ENCODE results near the gene IFT43. TPM values are rescaled to one million over a fixed set of nuclear protein-coding genes. Genes with fewer than 3 reads are reported as not detected.

Gene IFT43
- total and polyA plus RNA-seq, 9 donors, result 14.2 to 48.8 (median 30.2) TPM

DNA sequence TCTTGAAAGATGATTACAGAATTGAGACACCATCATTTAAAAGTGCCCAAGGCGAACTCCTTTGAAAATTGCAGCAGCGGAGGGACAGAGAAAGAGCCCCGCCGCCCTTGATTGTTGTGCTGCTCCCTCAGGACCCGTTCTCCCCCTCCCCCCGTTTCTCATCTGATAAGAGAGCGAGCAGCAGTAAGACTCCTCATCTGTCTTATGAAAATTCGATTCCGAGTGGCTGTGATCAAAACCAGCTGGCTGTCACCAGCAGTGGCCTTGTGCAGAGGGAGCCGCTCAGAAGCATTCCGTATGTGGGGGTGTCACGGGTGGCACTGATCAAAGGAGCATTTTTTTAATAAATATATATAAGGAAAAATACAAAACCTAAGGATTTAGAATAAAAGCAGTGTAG, 88.2 kb downstream of the IFT43 start:
- intact Hi-C loops (cut with DNase I), result no loop called here
- DNase-seq, result no peak
- no peaks in the 10 kb centered on the region for H3K4me1 ChIP-seq (ENCODE audit: insufficient read depth)
- WGBS, 3 donors, result 56 to 70% (median 61%) methylated on average over 12 of the region's 12 CpGs
- H3K4me3 ChIP-seq, result no peak overlapping the region
- no peaks in the 10 kb centered on the region for H3K27me3 ChIP-seq
- H3K9me3 ChIP-seq, result no peaks in the 10 kb centered on the region
- no peaks in the 10 kb centered on the region for H3K36me3 ChIP-seq
- TF ChIP-seq, protein P1, sequence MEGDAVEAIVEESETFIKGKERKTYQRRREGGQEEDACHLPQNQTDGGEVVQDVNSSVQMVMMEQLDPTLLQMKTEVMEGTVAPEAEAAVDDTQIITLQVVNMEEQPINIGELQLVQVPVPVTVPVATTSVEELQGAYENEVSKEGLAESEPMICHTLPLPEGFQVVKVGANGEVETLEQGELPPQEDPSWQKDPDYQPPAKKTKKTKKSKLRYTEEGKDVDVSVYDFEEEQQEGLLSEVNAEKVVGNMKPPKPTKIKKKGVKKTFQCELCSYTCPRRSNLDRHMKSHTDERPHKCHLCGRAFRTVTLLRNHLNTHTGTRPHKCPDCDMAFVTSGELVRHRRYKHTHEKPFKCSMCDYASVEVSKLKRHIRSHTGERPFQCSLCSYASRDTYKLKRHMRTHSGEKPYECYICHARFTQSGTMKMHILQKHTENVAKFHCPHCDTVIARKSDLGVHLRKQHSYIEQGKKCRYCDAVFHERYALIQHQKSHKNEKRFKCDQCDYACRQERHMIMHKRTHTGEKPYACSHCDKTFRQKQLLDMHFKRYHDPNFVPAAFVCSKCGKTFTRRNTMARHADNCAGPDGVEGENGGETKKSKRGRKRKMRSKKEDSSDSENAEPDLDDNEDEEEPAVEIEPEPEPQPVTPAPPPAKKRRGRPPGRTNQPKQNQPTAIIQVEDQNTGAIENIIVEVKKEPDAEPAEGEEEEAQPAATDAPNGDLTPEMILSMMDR (IDR thresholded peaks at IDR 0.05), result no peak
- TF ChIP-seq EP300 (IDR thresholded peaks at IDR 0.05) (no peak), POLR2A (IDR thresholded peaks at IDR 0.05) (no peak)
- no peak overlapping the region for H3K27ac ChIP-seq

DNA sequence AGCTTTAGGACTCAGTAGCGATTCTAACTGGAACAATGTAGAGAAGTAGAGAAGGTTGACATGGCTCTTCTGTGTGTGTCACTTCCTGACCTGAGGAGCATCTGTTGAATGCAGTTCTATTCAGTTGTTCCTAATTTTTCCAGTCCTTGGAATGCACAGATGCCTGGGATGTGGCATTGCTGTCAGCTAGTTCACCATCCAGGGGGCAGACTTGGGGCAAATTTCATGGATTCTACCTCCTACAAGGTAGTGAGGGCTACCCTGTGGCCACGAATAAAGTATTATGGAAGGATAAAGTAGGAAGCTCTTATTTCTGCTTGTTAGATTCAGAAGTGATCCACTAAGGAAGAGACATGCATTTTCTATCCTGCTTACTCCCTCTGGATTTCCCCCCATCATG, 91.8 kb downstream of the IFT43 start:
- no peak overlapping the region for H3K4me3 ChIP-seq
- intact Hi-C loops (cut with DNase I), result no loop called here
- H3K9me3 ChIP-seq, result no peaks in the 10 kb centered on the region
- whole genome bisulfite sequencing, 3 donors, result 90 to 94% (median 92%) methylated on average over 2 of the region's 2 CpGs
- H3K36me3 ChIP-seq, result no peaks in the 10 kb centered on the region
- H3K27me3 ChIP-seq, result no peaks in the 10 kb centered on the region
- H3K4me1 ChIP-seq (ENCODE audit: insufficient read depth), result no peaks in the 10 kb centered on the region
- no peak overlapping the region for H3K27ac ChIP-seq
- TF ChIP-seq, protein P1 (IDR thresholded peaks at IDR 0.05), result no peak
- TF ChIP-seq POLR2A (IDR thresholded peaks at IDR 0.05) (no peak), EP300 (IDR thresholded peaks at IDR 0.05) (no peak)
- DNase-seq, result no peak

DNA sequence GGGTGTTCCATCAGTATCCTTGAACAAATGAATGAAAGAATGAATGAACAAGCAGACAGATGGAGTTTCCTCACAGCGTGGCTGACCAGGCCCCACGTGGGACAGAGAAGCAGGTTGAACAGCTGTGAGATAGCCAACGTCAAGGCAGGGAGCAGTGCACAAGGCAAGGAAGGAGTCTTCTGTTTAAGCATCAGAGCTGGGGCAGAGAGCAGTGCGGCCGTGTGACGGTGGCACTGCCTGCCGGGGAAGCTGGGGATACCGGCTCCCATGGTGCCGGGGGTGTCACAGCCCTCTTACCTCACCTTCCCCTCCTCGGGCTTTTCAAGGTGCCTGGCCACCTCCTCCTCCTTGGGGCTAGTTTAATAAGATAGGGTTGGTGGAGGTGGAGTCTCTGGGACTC, 92.9 kb downstream of the IFT43 start:
- no peak overlapping the region for H3K4me3 ChIP-seq
- no peak for DNase-seq
- H3K9me3 ChIP-seq, result no peaks in the 10 kb centered on the region
- intact Hi-C loops (cut with DNase I), result no loop called here
- WGBS, 3 donors, result 85 to 92% (median 87%) methylated on average over 10 of the region's 10 CpGs
- H3K36me3 ChIP-seq, result no peaks in the 10 kb centered on the region
- no peaks in the 10 kb centered on the region for H3K4me1 ChIP-seq (ENCODE audit: insufficient read depth)
- H3K27me3 ChIP-seq, result no peaks in the 10 kb centered on the region
- TF ChIP-seq, protein P1 (IDR thresholded peaks at IDR 0.05), result no peak
- TF ChIP-seq POLR2A (IDR thresholded peaks at IDR 0.05) (no peak), EP300 (IDR thresholded peaks at IDR 0.05) (no peak)
- H3K27ac ChIP-seq, result no peak overlapping the region

DNA sequence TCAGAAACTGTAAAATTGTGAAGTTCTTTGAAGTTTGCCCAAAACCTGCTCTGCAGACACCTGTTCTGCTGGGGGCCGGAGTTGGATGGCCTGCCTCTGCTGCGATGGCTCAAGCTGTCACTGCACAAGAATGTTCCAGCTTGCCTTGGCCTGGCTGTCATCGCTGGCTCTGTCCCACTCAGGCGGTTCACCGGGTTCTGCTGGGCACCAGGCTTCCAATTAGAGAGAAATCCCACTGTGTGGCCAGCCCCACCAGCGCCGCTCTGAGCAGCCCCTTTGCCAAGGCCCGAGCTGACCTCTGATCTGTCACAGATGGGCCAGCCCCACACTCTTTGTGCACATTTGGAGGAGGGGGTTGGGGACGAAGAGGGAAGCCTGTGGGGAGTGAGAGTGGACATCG, 94.5 kb downstream of the IFT43 start:
- Histone ChIP-seq H3K36me3 (no peaks in the 10 kb centered on the region), H3K27me3 (no peaks in the 10 kb centered on the region), H3K4me1 (ENCODE audit: insufficient read depth) (no peaks in the 10 kb centered on the region), H3K4me3 (no peak overlapping the region), H3K27ac (no peak overlapping the region), H3K9me3 (no peaks in the 10 kb centered on the region)
- TF ChIP-seq, protein P1 (IDR thresholded peaks at IDR 0.05), result no peak
- TF ChIP-seq POLR2A (IDR thresholded peaks at IDR 0.05) (no peak), EP300 (IDR thresholded peaks at IDR 0.05) (no peak)
- 79 to 86% (median 81%) methylated on average over 10 of the region's 10 CpGs for WGBS, 3 donors
- intact Hi-C loops (cut with DNase I), result no loop called here
- no peak for DNase-seq

DNA sequence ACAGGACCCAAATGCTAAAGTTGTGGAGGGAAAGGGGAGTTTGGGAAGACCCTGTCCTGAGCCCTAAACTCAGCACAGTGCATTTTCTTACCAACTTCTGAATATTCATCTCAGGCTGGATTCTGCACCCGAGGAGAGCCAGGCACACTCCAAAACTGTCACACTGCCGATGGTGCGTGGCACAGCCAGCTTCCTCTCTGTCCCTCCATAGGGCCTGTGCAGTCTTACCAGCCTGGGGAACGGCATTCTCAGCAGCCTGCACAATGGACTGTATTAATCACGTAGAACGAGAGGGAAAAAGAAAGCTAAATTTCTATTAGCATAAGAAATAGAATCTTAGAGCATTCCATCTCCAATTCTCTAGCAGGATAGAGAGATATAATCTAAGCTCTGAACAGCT, 94.9 kb downstream of the IFT43 start:
- H3K36me3 ChIP-seq, result no peaks in the 10 kb centered on the region
- H3K4me3 ChIP-seq, result no peak overlapping the region
- TF ChIP-seq EP300 (IDR thresholded peaks at IDR 0.05), result no peak
- TF ChIP-seq, protein P1 (IDR thresholded peaks at IDR 0.05), result no peak
- no peak for TF ChIP-seq POLR2A (IDR thresholded peaks at IDR 0.05)
- DNase-seq, result no peak
- H3K9me3 ChIP-seq, result no peaks in the 10 kb centered on the region
- no peaks in the 10 kb centered on the region for H3K4me1 ChIP-seq (ENCODE audit: insufficient read depth)
- intact Hi-C loops (cut with DNase I), result no loop called here
- no peaks in the 10 kb centered on the region for H3K27me3 ChIP-seq
- H3K27ac ChIP-seq, result no peak overlapping the region
- 70 to 79% (median 72%) methylated on average over 6 of the region's 6 CpGs for WGBS, 3 donors
